Measurements from ENCODE around the gene HOXB3.

HOXB3 gene

GRCh38 chr17:48589831-48590606, at the start of gene HOXB3:
TSS of gene HOXB3 (minus strand) at chr17:48590241. CDS start at chr17:48552474, 37,767 bp downstream.
- no peak within 1 kb of the TSS for H3K9ac ChIP-seq (ENCODE audit: insufficient read length)
- no peak for DNase-seq (ENCODE audit: low read depth, low spot score)
- no peak within 1 kb of the TSS for H3K27ac ChIP-seq
- no peaks in the 10 kb centered on the region for H3K9me3 ChIP-seq (ENCODE audit: low read depth, low read length)
- no peak within 1 kb of the TSS for H3K4me3 ChIP-seq
- TF ChIP-seq FOXP2 (optimal IDR thresholded peaks at IDR 0.05; ENCODE audit: control extremely low read depth, extremely low read length, insufficient read depth) (no peak), POLR2AphosphoS5 (IDR thresholded peaks at IDR 0.05; ENCODE audit: borderline replicate concordance, low read depth, low read length) (no peak), EZH2 (IDR thresholded peaks at IDR 0.05) (no peak)
- peaks cover 17% of the 10 kb centered on the region for H3K36me3 ChIP-seq (ENCODE audit: insufficient read depth, low read length)

DNA sequence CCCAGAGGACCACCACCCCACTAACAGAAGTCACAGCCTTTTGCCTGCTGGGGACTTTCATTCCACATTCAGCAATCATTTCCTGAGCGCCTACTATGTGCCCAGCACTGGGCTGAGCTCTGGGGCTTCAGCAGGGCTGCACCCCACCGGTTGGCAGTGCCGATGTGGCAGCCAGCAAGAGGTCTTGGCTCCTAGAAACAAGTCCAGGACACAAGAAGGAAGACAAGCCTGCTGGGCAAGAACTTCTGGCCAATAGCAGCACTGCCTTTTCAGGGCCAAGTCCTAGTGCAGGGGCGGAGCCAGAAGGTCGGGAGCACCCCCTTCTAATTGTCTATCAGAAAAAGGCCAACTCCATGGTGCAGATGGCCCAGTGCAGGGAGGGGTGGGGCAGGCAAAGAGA, 49.1 kb upstream of the HOXB3 start:
- Histone ChIP-seq H3K9ac (ENCODE audit: insufficient read length) (no peak overlapping the region), H3K4me3 (no peak overlapping the region), H3K27ac (no peak overlapping the region), H3K36me3 (ENCODE audit: insufficient read depth, low read length) (no peaks in the 10 kb centered on the region), H3K9me3 (ENCODE audit: low read depth, low read length) (no peaks in the 10 kb centered on the region)
- no peak for DNase-seq (ENCODE audit: low read depth, low spot score)
- TF ChIP-seq EZH2 (IDR thresholded peaks at IDR 0.05) (no peak), POLR2AphosphoS5 (IDR thresholded peaks at IDR 0.05; ENCODE audit: borderline replicate concordance, low read depth, low read length) (no peak), FOXP2 (optimal IDR thresholded peaks at IDR 0.05; ENCODE audit: control extremely low read depth, extremely low read length, insufficient read depth) (no peak)

GRCh38 chr17:48637323-48638260, 47.6 kb upstream of the HOXB3 start:
- Histone ChIP-seq H3K4me3 (no peak overlapping the region), H3K27ac (no peak overlapping the region), H3K36me3 (ENCODE audit: insufficient read depth, low read length) (no peaks in the 10 kb centered on the region), H3K9me3 (ENCODE audit: low read depth, low read length) (no peaks in the 10 kb centered on the region), H3K9ac (ENCODE audit: insufficient read length) (no peak overlapping the region)
- TF ChIP-seq EZH2 (IDR thresholded peaks at IDR 0.05) (no peak), FOXP2 (optimal IDR thresholded peaks at IDR 0.05; ENCODE audit: control extremely low read depth, extremely low read length, insufficient read depth) (no peak), POLR2AphosphoS5 (IDR thresholded peaks at IDR 0.05; ENCODE audit: borderline replicate concordance, low read depth, low read length) (no peak)
- no peak for DNase-seq (ENCODE audit: low read depth, low spot score)

- no peak for DNase-seq (ENCODE audit: low read depth, low spot score)
- Histone ChIP-seq H3K4me3 (no peak overlapping the region), H3K36me3 (ENCODE audit: insufficient read depth, low read length) (no peaks in the 10 kb centered on the region), H3K9ac (ENCODE audit: insufficient read length) (no peak overlapping the region), H3K27ac (no peak overlapping the region), H3K9me3 (ENCODE audit: low read depth, low read length) (no peaks in the 10 kb centered on the region)
- no peak for TF ChIP-seq FOXP2 (optimal IDR thresholded peaks at IDR 0.05; ENCODE audit: control extremely low read depth, extremely low read length, insufficient read depth)
- no peak for TF ChIP-seq EZH2 (IDR thresholded peaks at IDR 0.05)
- no peak for TF ChIP-seq POLR2AphosphoS5 (IDR thresholded peaks at IDR 0.05; ENCODE audit: borderline replicate concordance, low read depth, low read length)
Observed at GRCh38 chr17:48636177-48637018, 46.4 kb upstream of the HOXB3 start.

GRCh38 chr17:48634493-48635208, 44.6 kb upstream of the HOXB3 start:
- H3K36me3 ChIP-seq (ENCODE audit: insufficient read depth, low read length), result no peaks in the 10 kb centered on the region
- no peak for TF ChIP-seq EZH2 (IDR thresholded peaks at IDR 0.05)
- TF ChIP-seq FOXP2 (optimal IDR thresholded peaks at IDR 0.05; ENCODE audit: control extremely low read depth, extremely low read length, insufficient read depth), result no peak
- no peak for TF ChIP-seq POLR2AphosphoS5 (IDR thresholded peaks at IDR 0.05; ENCODE audit: borderline replicate concordance, low read depth, low read length)
- H3K4me3 ChIP-seq, result no peak overlapping the region
- no peaks in the 10 kb centered on the region for H3K9me3 ChIP-seq (ENCODE audit: low read depth, low read length)
- no peak for DNase-seq (ENCODE audit: low read depth, low spot score)
- no peak overlapping the region; the same call in 1 of the 2 replicates for H3K27ac ChIP-seq
- H3K9ac ChIP-seq (ENCODE audit: insufficient read length), result no peak overlapping the region

- no peak overlapping the region for H3K4me3 ChIP-seq
- H3K9ac ChIP-seq (ENCODE audit: insufficient read length), result no peak overlapping the region
- no peak for TF ChIP-seq POLR2AphosphoS5 (IDR thresholded peaks at IDR 0.05; ENCODE audit: borderline replicate concordance, low read depth, low read length)
- no peak for TF ChIP-seq EZH2 (IDR thresholded peaks at IDR 0.05)
- TF ChIP-seq FOXP2 (optimal IDR thresholded peaks at IDR 0.05; ENCODE audit: control extremely low read depth, extremely low read length, insufficient read depth), result no peak
- no peaks in the 10 kb centered on the region for H3K36me3 ChIP-seq (ENCODE audit: insufficient read depth, low read length)
- no peak overlapping the region for H3K27ac ChIP-seq
- DNase-seq (ENCODE audit: low read depth, low spot score), result no peak
- H3K9me3 ChIP-seq (ENCODE audit: low read depth, low read length), result no peaks in the 10 kb centered on the region
Observed at GRCh38 chr17:48633266-48633677, 43.2 kb upstream of the HOXB3 start.

- no peaks in the 10 kb centered on the region for H3K36me3 ChIP-seq (ENCODE audit: insufficient read depth, low read length)
- H3K4me3 ChIP-seq, result no peak overlapping the region
- TF ChIP-seq EZH2 (IDR thresholded peaks at IDR 0.05) (no peak), POLR2AphosphoS5 (IDR thresholded peaks at IDR 0.05; ENCODE audit: borderline replicate concordance, low read depth, low read length) (no peak), FOXP2 (optimal IDR thresholded peaks at IDR 0.05; ENCODE audit: control extremely low read depth, extremely low read length, insufficient read depth) (no peak)
- H3K9ac ChIP-seq (ENCODE audit: insufficient read length), result no peak overlapping the region
- H3K27ac ChIP-seq, result no peak overlapping the region
- H3K9me3 ChIP-seq (ENCODE audit: low read depth, low read length), result no peaks in the 10 kb centered on the region
- DNase-seq (ENCODE audit: low read depth, low spot score), result no peak
Observed at GRCh38 chr17:48632579-48633265, 42.7 kb upstream of the HOXB3 start.

Measured in SK-N-MC (cell line).